HG03378 (cell line): ENCODE data around the gene CNKSR1.

Source experiments
- ATAC-seq: cut with Tn5 transposase; IDR thresholded peaks from one replicate; pipeline ENCODE4 v1.9.1; 2021; ENCODE audit warnings: mild to moderate bottlenecking, moderate library complexity; ENCODE audit not compliant: unreplicated experiment

Gene CNKSR1

DNA sequence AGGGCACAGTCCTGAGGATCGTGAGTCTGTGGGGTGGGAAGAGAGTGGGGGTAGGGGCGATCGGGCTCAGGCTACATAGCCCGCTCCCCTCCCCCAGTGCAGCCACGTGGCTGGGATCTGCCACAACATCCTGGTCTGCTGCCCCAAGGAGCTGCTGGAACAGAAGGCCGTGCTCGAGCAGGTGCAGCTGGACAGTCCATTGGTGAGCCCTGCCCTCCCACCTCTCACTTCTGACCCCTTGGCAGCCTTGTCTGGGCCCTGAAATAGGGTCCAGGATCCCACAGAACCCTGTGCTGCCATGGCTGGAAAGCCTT, 5.0 kb downstream of the CNKSR1 start:
- no peak for ATAC-seq

DNA sequence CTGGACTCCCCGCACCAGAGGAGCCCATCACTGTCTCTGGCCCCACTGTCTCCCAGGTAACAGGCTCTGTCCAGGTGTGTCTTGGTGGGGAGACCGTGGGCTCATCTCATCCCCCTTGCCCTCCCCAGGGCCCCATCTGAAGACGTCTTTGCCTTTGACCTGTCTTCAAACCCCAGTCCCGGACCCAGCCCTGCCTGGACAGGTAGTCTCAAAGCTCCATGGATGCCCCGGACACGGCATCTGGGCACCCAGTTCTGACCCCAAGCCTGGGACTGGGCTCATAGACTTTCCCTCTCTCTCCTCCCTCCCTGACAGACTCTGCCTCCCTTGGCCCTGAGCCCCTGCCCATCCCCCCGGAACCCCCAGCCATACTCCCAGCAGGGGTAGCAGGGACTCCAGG, 6.8 kb downstream of the CNKSR1 start:
- ATAC-seq = no peak

DNA sequence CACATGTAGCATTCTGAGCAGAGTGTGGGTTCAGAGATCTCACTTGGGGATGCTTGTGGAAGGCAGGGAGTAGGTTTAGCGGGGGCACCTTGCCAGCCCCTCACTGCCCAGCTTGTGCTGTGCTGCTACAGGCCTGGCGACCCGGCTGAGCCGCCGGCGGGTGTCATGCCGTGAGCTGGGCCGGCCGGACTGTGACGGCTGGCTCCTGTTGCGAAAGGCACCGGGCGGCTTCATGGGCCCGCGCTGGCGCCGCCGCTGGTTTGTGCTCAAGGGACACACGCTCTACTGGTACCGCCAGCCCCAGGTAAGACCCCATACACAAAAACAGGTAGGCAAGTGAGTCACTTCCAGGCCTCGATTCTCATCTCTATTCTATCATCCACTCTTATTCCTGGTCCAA, 7.6 kb downstream of the CNKSR1 start:
- no peak for ATAC-seq

DNA sequence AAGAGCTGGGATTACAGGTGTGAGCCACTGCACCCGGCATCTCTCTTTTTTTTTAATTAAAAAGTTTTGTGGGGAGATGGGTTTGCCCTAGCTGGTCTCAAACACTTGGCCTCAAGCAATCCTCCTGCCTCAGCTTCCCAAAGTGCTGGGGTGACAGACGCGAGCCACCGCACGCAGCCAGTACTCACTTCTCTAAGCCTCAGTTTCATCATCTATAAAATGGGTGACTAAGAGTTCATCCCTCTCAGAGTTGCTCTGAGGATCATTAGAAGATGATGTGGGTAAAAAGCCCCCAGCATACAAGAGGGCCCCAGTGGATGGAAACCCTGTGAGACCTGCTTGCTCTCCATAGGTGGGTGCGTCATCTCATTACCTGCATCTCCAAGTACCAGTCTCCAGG, 10.6 kb downstream of the CNKSR1 start:
- no peak for ATAC-seq

DNA sequence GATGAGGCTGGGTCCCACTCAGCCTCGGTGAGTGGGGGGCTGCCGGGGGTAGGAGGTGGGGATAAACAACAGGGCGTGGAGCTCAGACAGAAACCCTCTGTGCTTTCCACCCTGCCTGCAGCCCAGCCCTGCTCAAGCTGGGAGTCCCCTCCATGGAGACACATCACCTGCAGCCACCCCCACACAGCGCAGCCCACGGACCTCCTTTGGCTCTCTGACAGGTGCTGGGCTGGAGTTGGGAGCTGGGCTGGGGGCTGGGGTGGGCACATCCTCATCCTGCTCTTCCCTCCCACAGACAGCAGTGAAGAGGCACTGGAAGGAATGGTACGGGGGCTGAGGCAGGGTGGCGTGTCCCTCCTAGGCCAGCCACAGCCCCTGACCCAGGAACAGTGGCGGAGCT, 11.2 kb downstream of the CNKSR1 start:
- ATAC-seq = no peak

DNA sequence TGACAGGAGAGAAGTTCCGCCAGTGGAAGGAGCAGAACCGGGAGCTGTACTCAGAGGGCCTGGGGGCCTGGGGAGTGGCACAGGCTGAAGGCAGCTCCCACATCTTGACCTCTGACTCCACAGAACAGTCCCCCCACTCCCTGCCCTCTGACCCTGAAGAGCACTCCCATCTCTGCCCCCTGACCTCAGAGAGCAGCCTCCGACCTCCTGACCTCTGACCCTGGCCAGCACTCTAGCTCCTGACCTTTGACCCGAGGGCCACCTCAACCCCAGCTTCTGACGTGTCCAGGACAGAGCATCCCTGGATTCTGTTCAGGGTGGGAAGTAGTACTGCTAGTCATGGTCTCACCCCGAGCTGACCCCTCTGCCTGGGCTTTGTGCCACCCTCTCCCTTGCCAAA, 12.0 kb downstream of the CNKSR1 start:
- no peak for ATAC-seq

DNA sequence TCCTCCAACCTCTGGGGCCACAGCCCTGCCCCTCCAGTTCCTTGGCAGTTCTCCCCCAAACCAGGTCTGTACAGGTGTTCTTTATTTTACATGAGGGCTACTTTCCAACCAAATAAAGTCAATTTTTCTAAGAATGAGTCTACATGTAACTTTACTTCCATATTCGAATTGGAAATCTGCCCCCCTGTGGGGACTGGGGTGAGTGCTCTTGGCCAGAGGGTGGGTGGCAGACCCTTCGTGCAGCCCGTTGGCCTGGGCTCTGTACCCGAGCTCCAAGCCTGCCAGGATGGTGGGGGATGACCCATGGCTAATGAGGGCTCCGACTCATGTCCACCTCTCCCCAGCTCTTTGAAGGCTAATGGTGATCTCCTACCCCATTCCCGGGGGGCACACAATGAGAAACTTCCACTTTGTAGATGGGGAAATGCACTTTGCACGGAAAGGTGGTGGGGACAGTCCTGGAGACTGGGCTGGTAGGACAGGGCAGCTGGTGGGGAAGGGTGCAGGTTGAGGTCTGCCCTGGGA, 12.5 kb downstream of the CNKSR1 start:
- ATAC-seq = no peak

DNA sequence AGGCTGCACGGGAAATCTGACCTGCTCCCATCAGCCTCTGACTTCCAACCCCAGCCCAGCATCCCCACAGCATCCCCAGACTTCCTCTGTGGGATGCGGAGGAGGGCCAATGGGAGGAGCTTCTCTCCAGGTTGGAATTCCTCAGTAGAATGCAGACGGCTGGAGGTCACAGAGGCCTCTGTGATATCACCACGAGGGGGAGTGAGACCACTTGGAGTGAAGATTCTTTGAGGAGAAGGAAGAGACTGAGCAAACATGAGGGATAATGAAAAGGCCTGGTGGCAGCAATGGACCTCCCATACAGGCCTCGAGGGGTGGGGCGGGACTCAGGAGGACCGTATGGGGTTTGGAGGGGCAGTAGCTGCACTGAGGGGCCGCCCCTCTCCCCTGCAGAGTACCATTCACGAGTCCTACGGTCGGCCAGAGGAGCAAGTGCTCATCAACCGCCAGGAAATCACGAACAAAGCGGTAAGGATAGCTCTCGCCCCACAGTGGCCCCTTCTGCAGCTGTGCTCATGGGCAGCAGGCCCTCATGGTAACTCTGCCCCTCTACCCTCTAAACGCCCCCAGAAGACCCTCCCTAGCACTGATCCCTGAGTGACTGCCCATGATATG, 13.2 kb downstream of the CNKSR1 start, which contains the start of gene CATSPER4:
Gene CATSPER4 (plus strand): TSS at position 230 of the 615 bp plus-strand sequence. CDS start 26 bp downstream, at position 256.
- no peak for ATAC-seq

DNA sequence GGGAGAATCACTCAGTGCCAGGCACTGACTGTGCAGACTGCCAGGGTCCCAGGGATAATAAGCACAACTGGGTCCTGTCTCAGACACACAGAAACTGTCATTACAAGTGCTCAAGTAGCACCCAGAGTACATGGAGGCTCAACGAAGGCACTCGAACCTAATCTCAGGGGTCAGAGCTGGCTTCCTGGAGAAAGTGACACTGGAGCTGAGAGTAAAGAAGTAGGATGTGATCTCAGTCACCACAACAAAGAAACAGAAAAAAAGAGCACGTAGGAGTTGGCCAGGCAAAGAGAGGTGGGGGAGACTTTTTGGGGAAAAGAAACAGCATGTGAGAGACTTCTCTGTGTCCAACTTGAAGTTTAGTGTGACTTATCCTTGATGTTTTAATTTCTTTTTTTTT, 14.4 kb downstream of the CNKSR1 start:
- no peak for ATAC-seq

DNA sequence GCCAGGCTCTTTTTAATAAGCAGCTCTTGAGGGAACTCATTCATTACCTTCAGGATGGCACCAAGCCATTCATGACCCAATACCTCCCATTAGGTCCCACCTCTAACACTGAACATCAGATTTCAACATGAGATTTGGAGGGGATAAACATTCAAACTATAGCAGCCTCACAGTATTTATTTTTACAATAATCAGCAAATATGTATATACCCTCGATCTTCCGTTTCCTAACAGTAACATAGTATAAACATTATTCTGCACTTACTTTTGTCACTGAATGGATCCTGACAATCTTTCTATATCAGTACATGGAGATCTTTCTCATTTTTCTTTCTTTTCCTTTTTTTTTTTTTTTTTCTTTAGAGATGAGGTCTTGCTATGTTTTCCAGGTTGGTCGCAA, 18.5 kb downstream of the CNKSR1 start:
- no peak for ATAC-seq

DNA sequence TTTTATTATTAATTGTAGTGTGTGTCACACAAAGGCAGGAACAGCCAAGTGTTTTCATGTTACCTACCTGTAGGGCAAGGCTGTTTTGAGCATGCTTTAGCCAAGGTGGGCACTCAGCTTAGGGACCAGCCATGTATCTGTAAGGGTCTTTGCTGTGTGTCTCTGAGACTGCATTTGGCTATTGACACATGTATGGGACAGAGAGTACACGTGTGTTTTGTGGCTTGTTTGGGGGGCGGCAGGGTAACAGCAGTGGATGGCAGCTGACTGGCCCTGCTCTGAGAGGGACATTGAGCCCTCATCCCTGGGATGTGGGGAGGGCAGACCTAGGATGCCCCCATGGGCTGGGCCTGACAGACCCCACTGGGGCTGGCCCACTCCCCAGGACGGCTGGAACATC, 20.0 kb downstream of the CNKSR1 start:
- ATAC-seq = no peak

DNA sequence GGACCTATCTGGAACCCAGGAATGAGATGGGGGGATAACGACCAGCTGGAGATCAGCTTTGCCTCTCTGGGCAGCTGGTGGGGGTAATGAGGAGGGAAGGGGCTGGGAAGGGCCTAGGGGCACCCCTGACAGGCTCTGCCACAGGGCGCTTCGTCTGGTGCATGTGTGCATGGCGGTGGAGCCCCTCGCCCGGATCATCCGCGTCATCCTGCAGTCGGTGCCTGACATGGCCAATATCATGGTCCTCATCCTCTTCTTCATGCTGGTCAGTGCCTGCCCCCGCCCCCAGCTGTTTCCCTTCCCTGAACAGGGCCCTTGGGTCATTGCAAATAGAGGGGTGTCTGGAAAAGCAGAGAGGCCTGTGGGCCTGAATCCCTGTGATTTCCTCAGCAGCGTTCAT, 20.5 kb downstream of the CNKSR1 start:
- no peak for ATAC-seq

DNA sequence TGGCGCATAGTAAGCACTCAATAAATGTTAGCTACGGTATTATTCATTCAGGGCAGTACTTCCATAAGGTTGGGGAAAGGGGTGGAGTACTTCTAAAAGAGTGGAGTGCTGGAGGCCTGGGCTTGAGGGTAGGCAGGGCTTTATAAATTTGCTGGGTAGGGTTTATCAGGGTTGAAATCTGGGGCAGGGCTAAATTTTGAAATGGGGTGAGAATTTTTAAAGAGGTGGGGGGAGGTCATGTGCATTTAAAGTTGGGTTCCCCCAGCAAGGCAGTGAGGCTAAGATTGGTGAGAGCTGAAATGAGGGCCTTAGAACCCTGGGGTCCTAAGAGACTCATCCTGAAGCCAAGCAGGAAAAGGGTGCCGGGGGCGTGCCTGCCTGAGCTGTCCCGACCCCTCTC, 23.1 kb downstream of the CNKSR1 start:
- ATAC-seq = no peak

DNA sequence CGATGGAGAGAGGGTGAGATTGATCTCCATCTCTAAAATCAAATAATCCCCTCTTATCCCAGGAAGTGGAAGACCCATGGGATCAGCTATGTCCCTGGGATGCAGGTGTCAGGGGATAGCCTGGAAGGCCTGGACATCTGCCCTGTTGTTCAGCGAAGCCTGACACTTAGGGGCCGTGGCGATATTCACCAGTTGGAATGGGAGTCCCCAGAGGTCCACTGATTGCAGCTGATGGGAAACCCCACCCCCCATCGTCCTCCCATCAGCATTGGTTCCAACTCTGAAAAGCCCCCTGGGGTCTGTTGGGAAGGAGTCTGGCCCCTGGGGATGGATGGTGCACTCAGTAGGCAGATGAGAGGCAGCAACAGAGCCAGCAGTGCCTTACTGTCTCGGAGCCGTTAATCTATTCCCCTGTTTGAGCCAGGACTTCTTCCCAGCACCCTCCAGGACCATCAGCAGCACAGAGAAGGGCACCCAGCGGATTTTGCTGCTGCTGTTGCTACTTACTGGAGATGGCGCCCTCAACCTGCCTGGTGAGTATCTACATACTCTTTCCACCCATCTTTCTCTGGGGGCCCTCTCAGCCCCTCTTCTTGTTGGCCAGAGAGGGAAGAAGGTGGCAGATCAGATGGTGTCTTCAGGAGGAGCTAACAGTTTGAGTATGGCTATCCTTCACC, 26.5 kb downstream of the CNKSR1 start:
- no peak for ATAC-seq

DNA sequence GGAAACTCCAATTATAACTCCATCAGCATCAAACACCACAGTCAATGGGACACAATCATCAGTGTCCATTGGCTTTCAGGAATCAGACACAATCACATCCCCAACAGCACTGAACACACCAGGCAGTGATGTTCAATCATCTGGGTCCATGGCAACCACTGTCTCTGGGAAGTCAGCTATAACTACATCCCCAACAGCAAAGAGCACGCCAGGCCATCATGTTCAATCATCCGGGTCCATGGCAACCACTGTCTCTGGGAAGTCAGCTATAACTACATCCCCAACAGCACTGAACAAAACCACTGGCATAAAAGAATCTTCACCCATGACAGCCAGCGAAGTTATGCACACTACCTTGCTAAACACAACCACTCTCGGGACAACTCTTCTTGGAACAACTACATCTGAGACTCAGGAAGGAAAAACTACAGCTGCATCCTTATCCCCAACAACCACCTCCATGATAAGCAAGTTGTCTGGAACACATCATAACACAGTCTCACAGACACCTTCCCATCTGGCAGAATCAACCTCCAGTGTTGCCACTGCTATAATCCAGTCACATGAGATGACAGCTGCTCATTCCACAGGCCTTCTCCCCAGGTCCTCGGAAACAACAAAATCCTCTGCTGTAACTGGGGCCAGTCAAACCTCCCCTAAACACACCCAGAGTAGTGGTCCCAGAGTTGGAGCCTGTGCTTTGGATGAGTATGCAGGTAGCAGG, 33.0 kb downstream of the CNKSR1 start:
- no peak for ATAC-seq

DNA sequence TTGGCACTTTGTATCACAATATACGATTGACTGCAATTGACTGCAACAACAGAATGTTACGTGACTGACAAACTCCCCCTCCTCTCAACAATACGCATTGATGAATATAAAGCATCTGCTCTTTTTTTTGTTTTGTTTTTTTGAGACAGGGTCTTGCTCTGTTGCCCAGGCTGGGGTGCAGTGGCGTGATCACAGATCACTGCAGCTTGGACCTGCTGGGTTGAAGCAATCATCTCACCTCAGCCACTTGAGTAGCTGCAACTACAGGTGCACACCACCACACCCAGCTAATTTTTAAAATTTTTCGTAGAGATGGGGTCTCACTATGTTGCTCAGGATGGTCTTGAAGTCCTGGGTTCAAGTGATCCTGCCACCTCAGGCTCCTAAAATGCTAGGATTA, 35.4 kb downstream of the CNKSR1 start:
- no peak for ATAC-seq

DNA sequence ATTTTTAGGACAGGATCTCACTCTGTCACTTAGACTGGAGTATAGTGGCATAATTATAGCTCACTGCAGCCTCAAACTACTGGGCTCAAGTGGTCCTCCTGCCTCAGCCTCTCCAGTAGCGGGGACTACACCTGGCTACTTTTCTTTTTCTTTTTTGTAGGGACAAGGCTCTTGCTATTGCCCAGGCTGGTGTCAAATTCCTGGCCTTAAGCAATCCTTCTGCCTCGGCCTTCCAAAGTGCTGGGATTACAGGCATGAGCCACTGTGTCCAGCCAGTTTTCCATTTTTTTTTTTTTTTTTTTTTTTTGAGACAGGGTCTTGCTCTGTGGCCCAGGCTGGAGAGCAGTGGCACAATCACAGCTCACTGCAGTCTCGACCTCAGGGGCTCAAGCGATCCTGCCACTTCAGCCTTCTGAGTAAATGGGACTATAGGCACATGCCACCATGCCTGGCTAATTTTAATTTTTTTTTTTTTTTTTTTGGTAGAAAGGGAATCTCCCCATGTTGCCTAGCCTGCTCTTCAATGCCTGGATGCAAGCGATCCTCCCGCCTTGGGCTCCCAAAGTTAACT, 36.1 kb downstream of the CNKSR1 start:
- no peak for ATAC-seq

DNA sequence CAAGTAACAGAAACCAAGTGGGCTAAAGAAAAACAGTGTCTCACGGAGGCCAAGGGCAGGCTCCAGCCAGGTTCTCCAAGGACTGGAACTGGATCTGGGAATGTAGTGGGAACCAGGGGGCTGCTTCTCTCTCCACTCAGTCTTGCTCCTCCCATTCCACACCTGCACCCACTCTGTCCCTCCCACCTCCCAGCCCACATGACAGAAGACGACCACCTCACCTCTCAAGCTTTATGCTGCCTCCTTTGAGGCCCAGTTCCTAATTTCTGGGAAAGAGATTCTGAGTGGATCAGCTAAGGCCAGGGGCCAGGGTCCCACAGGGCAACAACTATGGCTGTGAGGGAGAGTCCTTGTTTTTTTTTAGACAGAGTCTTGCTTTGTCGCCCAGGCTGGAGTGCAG, 38.0 kb downstream of the CNKSR1 start:
- no peak for ATAC-seq

DNA sequence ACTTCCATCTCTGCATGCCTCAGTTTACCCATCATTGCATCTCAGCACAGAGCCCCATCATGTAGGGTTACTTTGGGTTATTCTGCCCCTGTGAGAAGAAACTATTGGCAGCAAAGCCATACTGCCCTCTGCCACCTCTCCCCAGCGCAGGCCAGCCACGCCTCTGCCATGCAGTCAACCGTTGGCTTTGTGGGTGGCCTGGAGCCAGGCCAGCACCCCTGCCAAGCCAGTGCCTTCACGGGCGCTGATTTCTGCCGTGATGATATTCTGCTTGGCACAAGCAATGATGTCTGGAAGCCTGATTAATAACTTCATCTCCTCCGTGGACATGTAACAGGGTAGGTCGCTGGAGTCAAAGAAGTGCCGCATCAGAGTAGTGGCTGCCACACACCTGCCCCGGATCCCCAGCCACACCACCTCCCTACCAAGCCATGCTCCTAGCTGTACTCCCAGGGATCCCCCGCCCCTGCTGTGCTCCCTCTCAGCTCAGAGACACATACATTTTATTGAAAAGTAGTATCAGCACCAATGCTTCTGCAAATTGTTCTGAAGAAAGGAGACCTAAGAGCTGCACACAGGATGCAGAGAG, 41.7 kb downstream of the CNKSR1 start:
- no peak for ATAC-seq

DNA sequence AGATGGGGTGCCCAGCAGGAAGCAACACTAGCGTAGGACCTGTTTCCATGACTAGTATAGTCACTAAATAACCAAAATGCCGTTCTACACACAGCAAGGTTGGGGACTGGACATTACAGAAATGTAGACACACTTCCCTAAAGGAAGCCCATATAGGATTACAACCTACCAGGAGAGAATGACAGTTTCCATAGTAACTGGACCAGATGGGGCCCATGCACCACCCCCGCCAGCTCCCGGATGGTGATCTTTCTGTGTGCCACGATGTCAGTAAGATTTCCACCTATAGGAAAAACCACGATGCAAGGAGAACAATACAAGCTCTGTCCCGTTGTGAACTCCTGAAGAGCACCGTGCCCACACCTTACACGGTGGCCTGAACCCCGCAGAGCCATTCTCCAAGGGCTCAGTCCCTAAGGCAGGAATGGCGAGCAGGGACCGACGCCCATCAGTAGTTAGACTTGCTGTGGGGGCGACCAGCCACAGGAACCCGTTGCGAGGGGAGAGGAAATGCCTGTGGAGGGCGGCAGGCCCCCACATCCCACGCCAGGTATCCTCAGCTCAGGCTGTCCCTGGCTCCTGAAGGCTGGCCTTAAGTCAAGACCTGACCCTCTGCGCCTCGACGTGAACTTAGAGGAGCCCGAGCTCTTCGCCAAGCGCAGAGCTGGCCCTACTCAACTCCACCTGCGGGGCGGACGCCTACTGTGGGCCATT, 43.1 kb downstream of the CNKSR1 start:
- no peak for ATAC-seq

DNA sequence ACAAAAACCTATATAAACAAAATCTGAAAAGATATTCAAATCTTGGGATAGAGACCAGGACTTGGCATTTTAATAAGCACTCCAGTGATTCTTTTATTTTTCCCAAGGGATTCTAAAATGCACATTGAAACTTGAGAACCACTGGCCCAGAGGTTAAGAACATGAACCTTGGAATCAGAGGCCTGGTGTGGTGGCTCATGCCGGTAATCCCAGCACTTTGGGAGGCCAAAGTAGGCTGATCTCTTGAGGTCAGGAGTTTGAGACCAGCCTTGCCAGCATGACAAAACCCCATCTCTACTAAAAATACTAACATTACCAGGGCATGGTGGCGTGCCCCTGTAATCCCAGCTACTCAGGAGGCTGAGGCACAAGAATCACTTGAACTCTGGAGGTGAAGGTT, 43.8 kb downstream of the CNKSR1 start:
- ATAC-seq = no peak
